ENCODE measurements around the gene WDR7.

WDR7 gene

GRCh38 chr18:56721031-56721430 is 69.9 kb downstream of the WDR7 start:
- in situ Hi-C loops (cut with MboI; ENCODE audit: low sequenced_read_pairs): no loop called here

- in situ Hi-C loops (cut with MboI; ENCODE audit: low sequenced_read_pairs): no loop called here
Observed at GRCh38 chr18:56721491-56721890, 70.3 kb downstream of the WDR7 start.

GRCh38 chr18:56722518-56722917 is 71.4 kb downstream of the WDR7 start:
- in situ Hi-C loops (cut with MboI; ENCODE audit: low sequenced_read_pairs): no loop called here

- in situ Hi-C loops (cut with MboI; ENCODE audit: low sequenced_read_pairs): no loop called here
Observed at GRCh38 chr18:56723068-56723467, 71.9 kb downstream of the WDR7 start.

- in situ Hi-C loops (cut with MboI; ENCODE audit: low sequenced_read_pairs): no loop called here
Observed at GRCh38 chr18:56723706-56724105, 72.5 kb downstream of the WDR7 start.

GRCh38 chr18:56726906-56727305 is 75.7 kb downstream of the WDR7 start:
- in situ Hi-C loops (cut with MboI; ENCODE audit: low sequenced_read_pairs): no loop called here

- in situ Hi-C loops (cut with MboI; ENCODE audit: low sequenced_read_pairs): no loop called here
Observed at GRCh38 chr18:56727399-56727798, 76.2 kb downstream of the WDR7 start.

- in situ Hi-C loops (cut with MboI; ENCODE audit: low sequenced_read_pairs): no loop called here
Observed at GRCh38 chr18:56728741-56729140, 77.6 kb downstream of the WDR7 start.

GRCh38 chr18:56738184-56738583 is 87.0 kb downstream of the WDR7 start:
- in situ Hi-C loops (cut with MboI; ENCODE audit: low sequenced_read_pairs): no loop called here

- in situ Hi-C loops (cut with MboI; ENCODE audit: low sequenced_read_pairs): no loop called here
Observed at GRCh38 chr18:56739731-56740130, 88.6 kb downstream of the WDR7 start.

GRCh38 chr18:56740645-56741044 is 89.5 kb downstream of the WDR7 start:
- in situ Hi-C loops (cut with MboI; ENCODE audit: low sequenced_read_pairs): no loop called here

GRCh38 chr18:56741685-56742084 is 90.5 kb downstream of the WDR7 start:
- in situ Hi-C loops (cut with MboI; ENCODE audit: low sequenced_read_pairs): no loop called here

- in situ Hi-C loops (cut with MboI; ENCODE audit: low sequenced_read_pairs): no loop called here
Observed at GRCh38 chr18:56743115-56743514, 92.0 kb downstream of the WDR7 start.

- in situ Hi-C loops (cut with MboI; ENCODE audit: low sequenced_read_pairs): no loop called here
Observed at GRCh38 chr18:56747032-56747658, 96.0 kb downstream of the WDR7 start.

- in situ Hi-C loops (cut with MboI; ENCODE audit: low sequenced_read_pairs): no loop called here
Observed at GRCh38 chr18:56747857-56748256, 96.7 kb downstream of the WDR7 start.

GRCh38 chr18:56748698-56749268 is 97.6 kb downstream of the WDR7 start:
- in situ Hi-C loops (cut with MboI; ENCODE audit: low sequenced_read_pairs): no loop called here

GRCh38 chr18:56756966-56757365 is 105.8 kb downstream of the WDR7 start:
- in situ Hi-C loops (cut with MboI; ENCODE audit: low sequenced_read_pairs): no loop called here

- in situ Hi-C loops (cut with MboI; ENCODE audit: low sequenced_read_pairs): no loop called here
Observed at GRCh38 chr18:56770097-56770496, 118.9 kb downstream of the WDR7 start.

GRCh38 chr18:56770873-56771272 is 119.7 kb downstream of the WDR7 start:
- in situ Hi-C loops (cut with MboI; ENCODE audit: low sequenced_read_pairs): no loop called here

- in situ Hi-C loops (cut with MboI; ENCODE audit: low sequenced_read_pairs): no loop called here
Observed at GRCh38 chr18:56775701-56776100, 124.5 kb downstream of the WDR7 start.

GRCh38 chr18:56787390-56787789 is 136.2 kb downstream of the WDR7 start:
- in situ Hi-C loops (cut with MboI; ENCODE audit: low sequenced_read_pairs): no loop called here

- in situ Hi-C loops (cut with MboI; ENCODE audit: low sequenced_read_pairs): no loop called here
Observed at GRCh38 chr18:56789004-56789888, 138.1 kb downstream of the WDR7 start.
